Mesenteric fat pad (tissue), 1 donor: ENCODE results near the gene NPHP1. TPM values are rescaled to one million over a fixed set of nuclear protein-coding genes. Genes with fewer than 3 reads are reported as not detected.

Experiments used
- microRNA-seq: library from miRNA; unstranded; fragments of <30 nt; microRNA quantifications from one replicate; pipeline ENCODE4 v1.2.0, GENCODE V29; 2020; ENCODE audit warnings: borderline number of aligned reads
- total RNA-seq: library from RNA; stranded (reverse); fragmentation: NEBNext Ultra II Directional; extraction: Animal tissue kit (Norgen Biotek cat#: 25700); gene quantifications from one replicate; pipeline ENCODE4 v1.2.1, GENCODE V29; 2021
- donor health status: DM: yes; HTN: yes; CAD: no.

Gene NPHP1
- total RNA-seq, 1 donor from 2014 or later: 2.2 TPM

Small RNA genes within 50 kb of the gene (microRNA-seq; reads per million reads assigned to microRNA genes)
- gene MIR4436B1: not detected

Other genes with a start within 250 kb of the NPHP1 start
- 20.8 TPM for gene MALL, start 89.2 kb downstream of the NPHP1 start, total RNA-seq
- 52.8 TPM for gene MTLN, start 7.5 kb upstream of the NPHP1 start, total RNA-seq